K562 (cell line): Measurements from ENCODE around the gene IFT22. TPM values are rescaled to one million over a fixed set of nuclear protein-coding genes. Genes with fewer than 3 reads are reported as not detected.

Experiments
- ATAC-seq: fragments of 200-7000 bp; cut with Tn5 transposase; 3 replicates; pipeline ENCODE4 v1.9.1; 2020; ENCODE audit warnings: moderate library complexity
- BruUV-seq: library from RNA; stranded (reverse); fragments of 400-500 nt; replicated peaks from 2 replicates; lab custom pipeline; 2021; lab: Mats Ljungman, UMichigan
- CTCF ChIA-PET: fragments of 300-600 bp; formaldehyde crosslinking; extraction: SDS; loops from one replicate; lab custom pipeline; 2021; ENCODE audit warnings: low intra/inter-chr PET ratio; lab: Yijun Ruan, JAX
- POLR2A ChIA-PET: fragments of 300-600, 350-650 bp; sonication (Branson Sonifier 250); formaldehyde crosslinking; extraction: SDS; loops from one replicate; lab custom pipeline; 2021; ENCODE audit warnings: antibody characterized with exemption, inconsistent platforms; lab: Yijun Ruan, JAX
- DNase-seq, 4 experiments: peaks; one replicate each; pipeline versions ENCODE4 v3.0.0 to v3.0.0-alpha.2; 2011 to 2018; ENCODE audit warnings: low spot score in 3 of 4, mixed read lengths in 3 of 4; ENCODE audit errors: extremely low read depth in 1 of 4
- FAIRE-seq: peaks from 2 replicates; lab custom pipeline; 2011; peaks lifted over from hg19 to GRCh38; lab: Jason Lieb, UNC
- H2AFZ ChIP-seq: 2 replicates; pipeline ENCODE4 v1.6.0; 2011; ENCODE audit warnings: low read depth, low read length, control low read depth, inconsistent platforms
- H3K27ac ChIP-seq: fragments of 200-600 bp; 3 replicates; pipeline ENCODE4 v1.8.0; 2011; ENCODE audit warnings: low read depth, mild to moderate bottlenecking, control low read depth, inconsistent platforms, low read length, moderate library complexity, mixed read lengths; ENCODE audit errors: extremely low read depth
- H3K27me3 ChIP-seq, 2 experiments: fragments of 300-600 bp in 1 of 2; 2 replicates in 1 of 2; 3 replicates in 1 of 2; pipeline versions ENCODE4 v1.6.0 to v1.8.0; 2011; ENCODE audit warnings: inconsistent platforms in 2 of 2, low read length in 2 of 2, mild to moderate bottlenecking in 1 of 2, mixed read lengths in 1 of 2, moderate library complexity in 1 of 2; ENCODE audit not compliant: control insufficient read depth in 2 of 2, insufficient read depth in 2 of 2
- H3K36me3 ChIP-seq: fragments of 300-600 bp; 3 replicates; pipeline ENCODE4 v1.8.0; 2011; ENCODE audit warnings: mild to moderate bottlenecking, low read length, inconsistent platforms; ENCODE audit not compliant: control insufficient read depth, insufficient read depth
- H3K4me1 ChIP-seq, 2 experiments: fragments of 200-600 bp in 1 of 2; replicated peaks in 1 of 2; 2 replicates in 1 of 2; 3 replicates in 1 of 2; pipeline versions ENCODE4 v1.5.1 to v1.8.0; 2011; ENCODE audit warnings: inconsistent platforms in 2 of 2, low read length in 2 of 2, mild to moderate bottlenecking in 1 of 2, mixed read lengths in 1 of 2, moderate library complexity in 1 of 2; ENCODE audit not compliant: control insufficient read depth in 2 of 2, insufficient read depth in 2 of 2
- H3K4me2 ChIP-seq: 2 replicates; pipeline ENCODE4 v1.6.1; 2011; ENCODE audit warnings: low read length, control low read depth, inconsistent platforms, mixed read lengths; ENCODE audit not compliant: insufficient read depth
- H3K4me3 ChIP-seq: fragments of 200-600 bp; sonication (generic), shearing (Covaris generic); 2 replicates; pipeline ENCODE4 v1.5.1; 2016; ENCODE audit warnings: control low read depth, inconsistent platforms
- H3K79me2 ChIP-seq: fragments of 200-600 bp; 3 replicates; pipeline ENCODE4 v1.8.0; 2011; ENCODE audit warnings: low read length, inconsistent platforms; ENCODE audit not compliant: control insufficient read depth, insufficient read depth
- H3K9ac ChIP-seq, 2 experiments: 2 replicates each; pipeline versions ENCODE4 v1.6.0 to v1.6.1; 2011; ENCODE audit warnings: low read depth in 2 of 2, low read length in 2 of 2, control low read depth in 1 of 2, inconsistent platforms in 1 of 2, mild to moderate bottlenecking in 1 of 2, mixed read lengths in 1 of 2; ENCODE audit not compliant: insufficient read depth in 1 of 2
- H3K9me1 ChIP-seq: one replicate; pipeline ENCODE4 v1.6.0; 2011; ENCODE audit warnings: inconsistent platforms, mild to moderate bottlenecking, low read length, moderate library complexity; ENCODE audit not compliant: control insufficient read depth, insufficient read depth
- H3K9me3 ChIP-seq: replicated peaks from 2 replicates; pipeline ENCODE4 v1.5.1; 2011; ENCODE audit warnings: low read depth, low read length, inconsistent platforms; ENCODE audit not compliant: control insufficient read depth, insufficient read depth
- H4K20me1 ChIP-seq: replicated peaks from 2 replicates; pipeline ENCODE4 v1.6.1; 2011; ENCODE audit warnings: low read length, inconsistent platforms, mixed read lengths; ENCODE audit not compliant: control insufficient read depth, insufficient read depth
- FIP1L1 ChIP-seq: fragments of 200-400 bp; formaldehyde crosslinking; IDR thresholded peaks from 2 replicates; pipeline ENCODE4 v1.6.1; 2018; ENCODE audit warnings: mild to moderate bottlenecking, low read depth, low read length; ENCODE audit not compliant: poor library complexity, severe bottlenecking
- JUN ChIP-seq, 2 experiments: sonication (generic) in 1 of 2; formaldehyde crosslinking in 1 of 2; IDR thresholded peaks; 2 replicates each; pipeline versions ENCODE4 v1.6.1 to v1.8.0; 2012 to 2022; ENCODE audit warnings: borderline replicate concordance in 2 of 2, mild to moderate bottlenecking in 2 of 2, improper control_type of control experiment in 1 of 2, low read depth in 1 of 2, low read length in 1 of 2, missing genetic modification reagents in 1 of 2
- MYC ChIP-seq, 2 experiments: fragments of 250-450 bp in 1 of 2; sonication (Bioruptor Pico) in 1 of 2; IDR thresholded peaks; 2 replicates each; pipeline versions ENCODE4 v1.5.1 to v1.6.1; 2012 to 2021; ENCODE audit warnings: low read depth in 2 of 2, borderline replicate concordance in 1 of 2, improper control_type of control experiment in 1 of 2, low read length in 1 of 2, mild to moderate bottlenecking in 1 of 2, moderate library complexity in 1 of 2
- SETDB1 ChIP-seq: IDR thresholded peaks from one replicate; pipeline ENCODE4 v1.6.1; 2012; ENCODE audit warnings: low read length, control low read depth, inconsistent platforms
- SMAD4 ChIP-seq: fragments of 250-450 bp; sonication (Bioruptor Pico); conservative IDR thresholded peaks from 2 replicates; pipeline ENCODE4 v1.8.0; 2021; ENCODE audit warnings: inconsistent platforms, mild to moderate bottlenecking, moderate library complexity
- TCFL5 ChIP-seq: fragments of 250-450 bp; sonication (Bioruptor Pico); conservative IDR thresholded peaks from 2 replicates; pipeline ENCODE4 v1.6.1; 2021; ENCODE audit warnings: mild to moderate bottlenecking, moderate library complexity, matching md5 sums
- ZNF24 ChIP-seq: fragments of 450-650 bp; IDR thresholded peaks from 2 replicates; pipeline ENCODE4 v1.6.1; 2016
- WGBS: fragments of 100-300 bp; shearing (Covaris generic); methylation state at CpG from one replicate; pipeline ENCODE4 v1.1.6; 2016; ENCODE audit warnings: low coverage, mixed read lengths; ENCODE audit not compliant: insufficient coverage; ENCODE audit errors: missing lambda C conversion rate; 5-methylcytosine and 5-hydroxymethylcytosine counted together
- in situ Hi-C: fragments of 300-500 bp; cut with MboI; formaldehyde crosslinking; loops from 4 replicates; pipeline ENCODE4 v1.15.0; 2018; ENCODE audit warnings: inconsistent platforms, mixed read lengths
- intact Hi-C: fragments of 100-400 bp; cut with micrococcal nuclease; formaldehyde crosslinking; loops from 2 replicates; pipeline ENCODE4 v1.14.2; 2022
- polyA plus RNA-seq, 8 experiments: library from polyadenylated mRNA; depleted of rRNA in 4 of 8; stranded (reverse) in 5 of 8; unstranded in 3 of 8; fragments of >200 nt; fragmentation: Nextera tagmentation in 2 of 8; fragmentation: Illumina TruSeq in 1 of 8; extraction: Ambion mirVana in 2 of 8; extraction: Trizol in 1 of 8; gene quantifications; 2 replicates each; pipeline versions ENCODE4 v1.2.1 to v1.2.3, GENCODE V29; 2011 to 2014; ENCODE audit warnings: inconsistent platforms in 1 of 8, missing spikeins in 1 of 8
- total RNA-seq, 7 experiments: library from RNA; depleted of rRNA in 6 of 7; stranded (reverse); fragments of >200 nt in 6 of 7; fragmentation: Illumina TruSeq in 2 of 7; extraction: Trizol in 2 of 7; gene quantifications; 2 replicates each; pipeline versions ENCODE4 v1.2.1 to v1.2.3, GENCODE V29; 2011 to 2021; ENCODE audit warnings: low replicate concordance in 1 of 7
- TF ChIP-seq, protein P1 (sequence below): IDR thresholded peaks from 2 replicates; pipeline ENCODE4 v1.6.1; 2016; ENCODE audit warnings: missing genetic modification characterization, missing compliant biosample characterization
- TF ChIP-seq, protein P2 (sequence below): fragments of 150-350 bp; conservative IDR thresholded peaks from 2 replicates; pipeline ENCODE4 v1.6.1; 2014; ENCODE audit warnings: low read length

IFT22 gene
- total and polyA plus RNA-seq, 9 of the 15 experiments (the other 6 are each of a cell fraction or from before 2014, with no cell fraction given), result 6.3 to 18.2 (median 7.7) TPM

- in situ Hi-C loops, result no loop called here
- POLR2A ChIA-PET, result interaction anchor here (0.6 to 0.7 kb wide), 4 partner anchors 28 to 216 kb away, joined by 3 read pairs; no protein-coding TSS in a partner anchor
- H3K4me1 ChIP-seq, result no peaks in the 10 kb centered on the region
Measured at GRCh38 chr7:101328159-101328558, 6.5 kb upstream of the IFT22 start.

More at GRCh38 chr7:101328159-101328558, 6.5 kb upstream of the IFT22 start:
- intact Hi-C loops, result no loop called here
- DNase-seq (no peak), FAIRE-seq (no peak), ATAC-seq (no peak)
- no peak for TF ChIP-seq MYC (IDR thresholded peaks at IDR 0.05; ENCODE audit: low read depth, low read length)
- TF ChIP-seq MYC (CRISPR knock-in tag; IDR thresholded peaks at IDR 0.05; ENCODE audit: borderline replicate concordance, low read depth), result no peak
- no peak for TF ChIP-seq TCFL5 (CRISPR knock-in tag)
- no peak for TF ChIP-seq SMAD4 (CRISPR knock-in tag)
- no peak for TF ChIP-seq JUN (IDR thresholded peaks at IDR 0.05; ENCODE audit: borderline replicate concordance, low read depth, low read length)
- no peak for TF ChIP-seq JUN (CRISPR knock-in tag; IDR thresholded peaks at IDR 0.05; ENCODE audit: borderline replicate concordance)
- TF ChIP-seq, protein P1, sequence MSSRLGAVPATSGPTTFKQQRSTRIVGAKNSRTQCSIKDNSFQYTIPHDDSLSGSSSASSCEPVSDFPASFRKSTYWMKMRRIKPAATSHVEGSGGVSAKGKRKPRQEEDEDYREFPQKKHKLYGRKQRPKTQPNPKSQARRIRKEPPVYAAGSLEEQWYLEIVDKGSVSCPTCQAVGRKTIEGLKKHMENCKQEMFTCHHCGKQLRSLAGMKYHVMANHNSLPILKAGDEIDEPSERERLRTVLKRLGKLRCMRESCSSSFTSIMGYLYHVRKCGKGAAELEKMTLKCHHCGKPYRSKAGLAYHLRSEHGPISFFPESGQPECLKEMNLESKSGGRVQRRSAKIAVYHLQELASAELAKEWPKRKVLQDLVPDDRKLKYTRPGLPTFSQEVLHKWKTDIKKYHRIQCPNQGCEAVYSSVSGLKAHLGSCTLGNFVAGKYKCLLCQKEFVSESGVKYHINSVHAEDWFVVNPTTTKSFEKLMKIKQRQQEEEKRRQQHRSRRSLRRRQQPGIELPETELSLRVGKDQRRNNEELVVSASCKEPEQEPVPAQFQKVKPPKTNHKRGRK (tag), result no peak
- TF ChIP-seq, protein P2, sequence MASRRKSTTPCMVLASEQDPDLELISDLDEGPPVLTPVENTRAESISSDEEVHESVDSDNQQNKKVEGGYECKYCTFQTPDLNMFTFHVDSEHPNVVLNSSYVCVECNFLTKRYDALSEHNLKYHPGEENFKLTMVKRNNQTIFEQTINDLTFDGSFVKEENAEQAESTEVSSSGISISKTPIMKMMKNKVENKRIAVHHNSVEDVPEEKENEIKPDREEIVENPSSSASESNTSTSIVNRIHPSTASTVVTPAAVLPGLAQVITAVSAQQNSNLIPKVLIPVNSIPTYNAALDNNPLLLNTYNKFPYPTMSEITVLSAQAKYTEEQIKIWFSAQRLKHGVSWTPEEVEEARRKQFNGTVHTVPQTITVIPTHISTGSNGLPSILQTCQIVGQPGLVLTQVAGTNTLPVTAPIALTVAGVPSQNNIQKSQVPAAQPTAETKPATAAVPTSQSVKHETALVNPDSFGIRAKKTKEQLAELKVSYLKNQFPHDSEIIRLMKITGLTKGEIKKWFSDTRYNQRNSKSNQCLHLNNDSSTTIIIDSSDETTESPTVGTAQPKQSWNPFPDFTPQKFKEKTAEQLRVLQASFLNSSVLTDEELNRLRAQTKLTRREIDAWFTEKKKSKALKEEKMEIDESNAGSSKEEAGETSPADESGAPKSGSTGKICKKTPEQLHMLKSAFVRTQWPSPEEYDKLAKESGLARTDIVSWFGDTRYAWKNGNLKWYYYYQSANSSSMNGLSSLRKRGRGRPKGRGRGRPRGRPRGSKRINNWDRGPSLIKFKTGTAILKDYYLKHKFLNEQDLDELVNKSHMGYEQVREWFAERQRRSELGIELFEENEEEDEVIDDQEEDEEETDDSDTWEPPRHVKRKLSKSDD, result no peak
- TF ChIP-seq SETDB1, result no peak
- no peak for TF ChIP-seq FIP1L1
- no peak for TF ChIP-seq ZNF24
- CTCF ChIA-PET, result no interaction called here
- H3K27me3 ChIP-seq, result peaks cover 24 to 50% of the 10 kb centered on the region in 2 experiments
- H3K4me2 ChIP-seq, result no peak overlapping the region
- WGBS, result 15% methylated on average over 5 of the region's 5 CpGs
- H3K9me3 ChIP-seq, result no peaks in the 10 kb centered on the region
- H3K79me2 ChIP-seq, result no peaks in the 10 kb centered on the region
- no peaks in the 10 kb centered on the region for H3K36me3 ChIP-seq
- H3K9me1 ChIP-seq, result no peaks in the 10 kb centered on the region
- BruUV-seq, result no TSS peak
- no peak overlapping the region for H3K27ac ChIP-seq
- no peak overlapping the region for H2AFZ ChIP-seq
- no peak overlapping the region for H3K4me3 ChIP-seq
- no peaks in the 10 kb centered on the region for H4K20me1 ChIP-seq
- no peak overlapping the region for H3K9ac ChIP-seq
